K562 (cell line): Measurements from ENCODE around the gene VPS35L. TPM values are rescaled to one million over a fixed set of nuclear protein-coding genes. Genes with fewer than 3 reads are reported as not detected.
A peak's percentile ranks its signal among the peaks of the same experiment; 100 is the strongest.

Experiments used
- BDP1 ChIP-seq: IDR thresholded peaks from 3 replicates; pipeline ENCODE4 v1.6.1; 2011; ENCODE audit not compliant: insufficient read length, insufficient read depth
- DIDO1 ChIP-seq: fragments of 450-650 bp; IDR thresholded peaks from 2 replicates; pipeline ENCODE4 v1.6.1; 2016; ENCODE audit warnings: low read depth, missing biosample characterization, missing genetic modification characterization
- DNMT1 ChIP-seq: fragments of 450-650 bp; IDR thresholded peaks from 2 replicates; pipeline ENCODE4 v1.6.1; 2016; ENCODE audit warnings: antibody characterized with exemption, mild to moderate bottlenecking
- EGR1 ChIP-seq: fragments of 450-650 bp; conservative IDR thresholded peaks from 2 replicates; pipeline ENCODE4 v1.6.1; 2017; ENCODE audit warnings: mild to moderate bottlenecking
- ELF2 ChIP-seq: fragments of 250-450 bp; sonication (Bioruptor Pico); IDR thresholded peaks from 2 replicates; pipeline ENCODE4 v1.5.0; 2021; ENCODE audit warnings: mild to moderate bottlenecking
- ESRRA ChIP-seq: fragments of 450-650 bp; IDR thresholded peaks from 2 replicates; pipeline ENCODE4 v1.6.1; 2014; ENCODE audit warnings: low read depth, mild to moderate bottlenecking, moderate library complexity, borderline replicate concordance
- HDAC1 ChIP-seq, 2 experiments: fragments of 450-650 bp; IDR thresholded peaks; 2 replicates each; pipeline ENCODE4 v1.6.1; 2016 to 2017; ENCODE audit warnings: inconsistent platforms in 1 of 2, mild to moderate bottlenecking in 1 of 2, moderate library complexity in 1 of 2
- LCOR ChIP-seq: sonication (generic); formaldehyde crosslinking; IDR thresholded peaks from 2 replicates; pipeline ENCODE4 v1.8.0; 2022; ENCODE audit warnings: mild to moderate bottlenecking, missing genetic modification reagents
- MAFK ChIP-seq: IDR thresholded peaks from 2 replicates; pipeline ENCODE4 v1.6.1; 2011; ENCODE audit warnings: low read length, improper control_type of control experiment
- MIER1 ChIP-seq: fragments of 450-650 bp; IDR thresholded peaks from 2 replicates; pipeline ENCODE4 v1.6.1; 2016; ENCODE audit warnings: antibody characterized with exemption, mild to moderate bottlenecking, low read depth
- MXD1 ChIP-seq: fragments of 250-450 bp; sonication (Bioruptor Pico); IDR thresholded peaks from 2 replicates; pipeline ENCODE4 v1.8.0; 2021; ENCODE audit warnings: borderline replicate concordance, mild to moderate bottlenecking, moderate library complexity; ENCODE audit not compliant: poor library complexity, severe bottlenecking
- NR2C1 ChIP-seq, 2 experiments: fragments of 450-650 bp; IDR thresholded peaks; 2 replicates each; pipeline ENCODE4 v1.6.1; 2017; ENCODE audit warnings: mild to moderate bottlenecking in 2 of 2, antibody characterized with exemption in 1 of 2, inconsistent platforms in 1 of 2, missing compliant biosample characterization in 1 of 2, missing genetic modification characterization in 1 of 2
- PHTF2 ChIP-seq: fragments of 250-450 bp; sonication (Bioruptor Pico); IDR thresholded peaks from 2 replicates; pipeline ENCODE4 v1.5.0; 2021; ENCODE audit warnings: mild to moderate bottlenecking
- PKNOX1 ChIP-seq: fragments of 450-650 bp; IDR thresholded peaks from 2 replicates; pipeline ENCODE4 v1.6.1; 2016
- SIN3A ChIP-seq, 2 experiments: fragments of 150-350 bp in 1 of 2; IDR thresholded peaks; 2 replicates each; pipeline ENCODE4 v1.6.1; 2011 to 2016; ENCODE audit warnings: borderline replicate concordance in 2 of 2, low read depth in 2 of 2, low read length in 2 of 2, mild to moderate bottlenecking in 2 of 2, moderate library complexity in 2 of 2; ENCODE audit not compliant: control insufficient read depth in 1 of 2
- YBX1 ChIP-seq: fragments of 450-650 bp; IDR thresholded peaks from 2 replicates; pipeline ENCODE4 v1.7.1; 2016; ENCODE audit warnings: mild to moderate bottlenecking
- ZBTB1 ChIP-seq: sonication (generic); formaldehyde crosslinking; IDR thresholded peaks from 2 replicates; pipeline ENCODE4 v1.8.1; 2023; ENCODE audit warnings: missing genetic modification reagents, low read depth, mild to moderate bottlenecking, borderline replicate concordance
- ZBTB33 ChIP-seq: sonication (generic); formaldehyde crosslinking; IDR thresholded peaks from 2 replicates; pipeline ENCODE4 v1.8.1; 2023; ENCODE audit warnings: mild to moderate bottlenecking, missing genetic modification reagents
- ZBTB8A ChIP-seq: fragments of 450-650 bp; IDR thresholded peaks from 2 replicates; pipeline ENCODE4 v1.6.1; 2018; ENCODE audit warnings: mild to moderate bottlenecking, moderate library complexity; ENCODE audit not compliant: partially characterized antibody
- ZNF431 ChIP-seq: sonication (generic); formaldehyde crosslinking; IDR thresholded peaks from 2 replicates; pipeline ENCODE4 v1.8.0; 2022; ENCODE audit warnings: mild to moderate bottlenecking, missing genetic modification reagents
- polyA plus RNA-seq, 8 experiments: library from polyadenylated mRNA; depleted of rRNA in 4 of 8; stranded (reverse) in 5 of 8; unstranded in 3 of 8; fragments of >200 nt; fragmentation: Nextera tagmentation in 2 of 8; fragmentation: Illumina TruSeq in 1 of 8; extraction: Ambion mirVana in 2 of 8; extraction: Trizol in 1 of 8; gene quantifications; 2 replicates each; pipeline versions ENCODE4 v1.2.1 to v1.2.3, GENCODE V29; 2011 to 2014; ENCODE audit warnings: inconsistent platforms in 1 of 8, missing spikeins in 1 of 8
- total RNA-seq, 7 experiments: library from RNA; depleted of rRNA in 6 of 7; stranded (reverse); fragments of >200 nt in 6 of 7; fragmentation: Illumina TruSeq in 2 of 7; extraction: Trizol in 2 of 7; gene quantifications; 2 replicates each; pipeline versions ENCODE4 v1.2.1 to v1.2.3, GENCODE V29; 2011 to 2021; ENCODE audit warnings: low replicate concordance in 1 of 7
- TF ChIP-seq, protein P1 (sequence below): sonication (generic); formaldehyde crosslinking; IDR thresholded peaks from 2 replicates; pipeline ENCODE4 v1.8.1; 2023; ENCODE audit warnings: mild to moderate bottlenecking, missing genetic modification reagents, moderate library complexity

Gene VPS35L
- total and polyA plus RNA-seq, 9 of the 15 experiments (the other 6 are each of a cell fraction or from before 2014, with no cell fraction given), result 10.2 to 30.4 (median 20.1) TPM

DNA sequence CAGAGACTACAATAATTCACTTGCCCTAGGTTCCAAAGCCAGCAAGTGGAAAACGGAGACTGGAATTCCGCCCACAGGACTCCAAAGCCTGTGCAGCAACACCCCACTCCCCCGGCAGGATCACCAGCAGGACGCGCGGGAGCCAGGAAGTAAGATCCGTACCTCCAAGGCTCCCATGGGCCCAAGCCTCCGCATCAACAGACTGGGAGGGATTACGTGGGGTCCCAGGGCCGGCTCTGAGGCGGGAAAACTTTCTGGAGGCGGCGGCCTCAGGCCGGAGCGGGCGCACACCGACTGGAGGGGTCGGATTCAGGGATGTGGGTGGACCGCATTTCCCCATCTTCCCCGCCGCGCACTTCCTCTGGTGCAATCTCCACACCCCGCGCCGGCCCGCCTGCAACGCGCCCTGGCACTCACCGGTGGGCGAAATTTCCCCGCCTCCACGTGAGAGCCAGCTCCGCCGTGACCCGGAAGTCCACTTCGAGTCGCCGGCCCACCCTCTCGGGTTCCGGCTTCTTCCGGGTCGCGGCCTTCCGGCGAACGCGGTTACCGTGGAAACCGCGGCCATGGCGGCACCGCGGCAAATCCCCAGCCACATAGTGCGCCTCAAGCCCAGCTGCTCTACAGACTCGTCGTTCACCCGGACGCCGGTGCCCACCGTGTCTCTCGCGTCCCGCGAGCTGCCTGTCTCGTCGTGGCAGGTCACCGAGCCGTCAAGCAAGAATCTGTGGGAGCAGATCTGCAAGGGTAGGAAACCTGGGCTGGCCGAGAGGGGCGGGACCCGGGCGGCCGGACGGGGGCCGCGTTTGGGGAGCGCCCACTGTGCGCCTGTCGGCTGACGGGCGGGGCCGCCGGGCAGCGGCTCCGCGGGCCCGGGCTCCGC, 162.5 kb downstream of the VPS35L start, which contains the start of the genes IQCK and KNOP1 (continued):
- TF ChIP-seq ZBTB33 (CRISPR knock-in tag) (no peak), EGR1 (peak; percentile 59), ZNF431 (CRISPR knock-in tag) (no peak), BDP1 (no peak), MAFK (no peak), NR2C1 (IDR thresholded peaks at IDR 0.05) (peak; percentile 99), NR2C1 (tag; IDR thresholded peaks at IDR 0.05) (peak; percentile 99), MIER1 (no peak), HDAC1 (IDR thresholded peaks at IDR 0.05) (peak; percentile 56 to 99; a peak in 3 of 4 replicates), ELF2 (peak; percentile 82), ZBTB8A (no peak), PHTF2 (no peak), YBX1 (no peak), PKNOX1 (peak; percentile 59), LCOR (CRISPR knock-in tag) (no peak; the same call in 1 of the 2 replicates), SIN3A (IDR thresholded peaks at IDR 0.05; ENCODE audit: borderline replicate concordance in 2 of 2, control insufficient read depth in 1 of 2, low read depth in 2 of 2, low read length in 2 of 2) (peak; percentile 96 to 97), ESRRA (0 out of 2 replicates have a peak, but pooled peaks have one; percentile 50), DNMT1 (no peak), MXD1 (CRISPR knock-in tag) (peak; percentile 93), DIDO1 (tag) (peak; percentile 85; the same call in 1 of the 2 replicates), ZBTB1 (CRISPR knock-in tag) (0 out of 2 replicates have a peak, but pooled peaks have one; percentile 42)
- TF ChIP-seq, protein P1, sequence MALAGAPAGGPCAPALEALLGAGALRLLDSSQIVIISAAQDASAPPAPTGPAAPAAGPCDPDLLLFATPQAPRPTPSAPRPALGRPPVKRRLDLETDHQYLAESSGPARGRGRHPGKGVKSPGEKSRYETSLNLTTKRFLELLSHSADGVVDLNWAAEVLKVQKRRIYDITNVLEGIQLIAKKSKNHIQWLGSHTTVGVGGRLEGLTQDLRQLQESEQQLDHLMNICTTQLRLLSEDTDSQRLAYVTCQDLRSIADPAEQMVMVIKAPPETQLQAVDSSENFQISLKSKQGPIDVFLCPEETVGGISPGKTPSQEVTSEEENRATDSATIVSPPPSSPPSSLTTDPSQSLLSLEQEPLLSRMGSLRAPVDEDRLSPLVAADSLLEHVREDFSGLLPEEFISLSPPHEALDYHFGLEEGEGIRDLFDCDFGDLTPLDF, result peak; percentile 60; the same call in 1 of the 2 replicates
